ENCODE measurements around the gene DBNDD1. TPM values are rescaled to one million over a fixed set of nuclear protein-coding genes. Genes with fewer than 3 reads are reported as not detected.
"Not testable (repeated sequence)": the region's sequence is repeated elsewhere in the genome, so short reads cannot be mapped to it uniquely, and the experiment has no call there.

Gene DBNDD1, protein sequence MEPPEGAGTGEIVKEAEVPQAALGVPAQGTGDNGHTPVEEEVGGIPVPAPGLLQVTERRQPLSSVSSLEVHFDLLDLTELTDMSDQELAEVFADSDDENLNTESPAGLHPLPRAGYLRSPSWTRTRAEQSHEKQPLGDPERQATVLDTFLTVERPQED
- 42.0 TPM for polyA plus RNA-seq (2013, experiment 1 of 2)
- polyA plus RNA-seq (2013, experiment 2 of 2) = 45.3 TPM

DNA sequence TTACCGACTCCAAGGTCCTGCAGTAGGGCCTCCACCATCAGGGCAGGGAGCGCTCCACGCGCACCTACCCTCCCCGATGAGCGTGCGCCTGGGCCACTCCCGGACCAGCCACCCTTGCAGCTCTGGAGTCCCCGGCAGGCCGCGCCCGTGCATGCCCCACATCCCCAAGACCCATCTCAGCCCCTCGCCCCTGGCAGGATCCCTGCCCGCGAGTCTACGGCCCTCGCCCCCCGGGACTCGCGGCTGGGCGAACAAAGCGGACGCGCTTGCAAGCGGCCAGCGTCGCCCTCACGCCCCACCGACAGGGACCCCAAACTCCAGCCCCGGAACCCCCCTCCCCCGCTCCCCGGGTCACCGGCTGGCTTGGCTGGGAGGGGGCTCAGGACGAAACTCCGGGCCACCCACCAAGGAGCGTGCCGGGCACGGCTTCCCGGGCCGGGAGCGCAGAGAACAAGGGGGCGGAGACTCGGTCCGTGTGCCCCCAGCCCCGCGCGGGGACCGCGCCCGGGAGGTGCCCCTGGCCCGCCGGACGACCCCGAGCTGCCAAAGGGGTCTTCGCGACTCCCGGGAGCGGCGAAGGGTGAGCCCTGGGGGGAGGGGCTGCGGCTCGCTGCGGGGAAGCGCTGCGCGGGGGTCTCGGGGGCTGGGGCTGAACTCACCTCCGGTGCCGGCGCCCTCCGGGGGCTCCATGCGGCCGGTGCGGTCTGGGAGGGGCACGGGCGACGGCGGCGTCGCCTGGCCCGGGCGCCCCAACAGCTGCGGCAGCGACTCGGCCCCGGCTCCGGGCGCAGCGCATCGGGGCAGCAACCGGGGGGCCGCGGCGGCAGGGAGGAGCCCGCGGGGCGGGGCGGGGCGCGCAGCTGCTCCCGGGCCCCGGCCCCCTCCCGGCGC lies at the start of gene DBNDD1:
Gene DBNDD1, minus strand, starts transcription at position 805 of the 891 bp plus-strand sequence. Its CDS starts 115 bp downstream, at position 690.
- H3K9me3 ChIP-seq (ENCODE audit: insufficient read depth, low read depth, low read length) = no peaks in the 10 kb centered on the region
- H3K27me3 ChIP-seq (ENCODE audit: insufficient read depth, low read length) = no peaks in the 10 kb centered on the region
- peaks cover 12% of the 10 kb centered on the region for H3K36me3 ChIP-seq (ENCODE audit: insufficient read depth, low read length)
- peaks cover 33% of the 10 kb centered on the region for H3K4me1 ChIP-seq (ENCODE audit: insufficient read depth, low read length)
- peak within 1 kb of the TSS; percentile 88 for H3K9ac ChIP-seq (ENCODE audit: low read depth, low read length)
- H3K27ac ChIP-seq (ENCODE audit: low read depth, low read length) = peak within 1 kb of the TSS; percentile 90
- peak within 1 kb of the TSS; percentile 75 for H3K4me3 ChIP-seq (ENCODE audit: low read length)
- WGBS = 1% methylated on average over 103 of the region's 103 CpGs

DNA sequence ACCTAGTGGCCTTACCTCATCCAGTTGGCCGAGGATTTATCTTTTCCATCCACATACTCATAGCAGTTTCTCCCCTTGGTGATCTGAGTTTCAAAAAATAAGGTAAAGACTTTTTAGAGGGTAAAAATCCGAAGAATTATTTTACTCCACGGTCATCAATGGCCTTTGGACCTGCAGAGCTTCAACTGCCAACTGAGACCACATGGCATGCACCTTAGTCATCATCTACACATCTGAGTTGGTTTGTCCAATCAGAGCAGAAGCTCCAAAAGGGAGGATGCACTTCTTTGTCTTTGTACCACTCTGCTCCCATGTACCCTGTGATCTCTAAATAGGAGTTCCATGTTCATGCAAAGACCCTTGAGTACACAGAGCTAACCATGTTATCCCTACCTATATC lies 42.2 kb upstream of the DBNDD1 start:
- Histone ChIP-seq H3K9me3 (ENCODE audit: insufficient read depth, low read depth, low read length) (no peaks in the 10 kb centered on the region), H3K27me3 (ENCODE audit: insufficient read depth, low read length) (0 out of 2 replicates have a peak, but pooled peaks cover 2% of the 10 kb centered on the region), H3K9ac (ENCODE audit: low read depth, low read length) (no peak overlapping the region), H3K4me3 (ENCODE audit: low read length) (no peak overlapping the region), H3K36me3 (ENCODE audit: insufficient read depth, low read length) (no peaks in the 10 kb centered on the region), H3K27ac (ENCODE audit: low read depth, low read length) (no peak overlapping the region), H3K4me1 (ENCODE audit: insufficient read depth, low read length) (no peaks in the 10 kb centered on the region)
- WGBS = 96% methylated on average over 2 of the region's 3 CpGs

DNA sequence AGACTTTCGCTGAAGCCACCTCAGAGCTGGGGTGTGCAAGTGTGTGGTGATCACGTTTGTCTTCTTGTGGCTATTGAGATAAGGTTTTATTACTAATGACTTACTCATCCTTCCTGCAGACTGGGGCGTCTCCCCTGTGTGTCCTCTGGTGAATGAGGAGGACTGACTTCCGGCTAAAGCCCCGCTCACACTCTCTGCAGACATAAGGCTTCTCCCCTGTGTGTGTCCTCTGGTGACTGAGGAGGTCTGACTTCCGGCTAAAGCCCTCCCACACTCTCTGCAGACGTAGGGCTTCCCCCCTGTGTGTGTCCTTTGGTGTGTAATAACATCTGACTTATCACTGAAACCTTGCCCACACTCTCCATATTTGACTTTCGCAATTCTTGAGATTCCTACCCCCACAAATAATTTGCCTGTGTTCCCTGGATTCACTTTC lies 38.5 kb upstream of the DBNDD1 start:
- H3K4me3 ChIP-seq (ENCODE audit: low read length) = no peak overlapping the region
- H3K9ac ChIP-seq (ENCODE audit: low read depth, low read length) = no peak overlapping the region
- no peaks in the 10 kb centered on the region for H3K27me3 ChIP-seq (ENCODE audit: insufficient read depth, low read length)
- H3K4me1 ChIP-seq (ENCODE audit: insufficient read depth, low read length) = no peaks in the 10 kb centered on the region
- H3K27ac ChIP-seq (ENCODE audit: low read depth, low read length) = no peak overlapping the region
- H3K36me3 ChIP-seq (ENCODE audit: insufficient read depth, low read length) = no peaks in the 10 kb centered on the region
- 66% methylated on average over 6 of the region's 8 CpGs for WGBS
- peaks cover 21% of the 10 kb centered on the region; the same call in 1 of the 2 replicates for H3K9me3 ChIP-seq (ENCODE audit: insufficient read depth, low read depth, low read length)

DNA sequence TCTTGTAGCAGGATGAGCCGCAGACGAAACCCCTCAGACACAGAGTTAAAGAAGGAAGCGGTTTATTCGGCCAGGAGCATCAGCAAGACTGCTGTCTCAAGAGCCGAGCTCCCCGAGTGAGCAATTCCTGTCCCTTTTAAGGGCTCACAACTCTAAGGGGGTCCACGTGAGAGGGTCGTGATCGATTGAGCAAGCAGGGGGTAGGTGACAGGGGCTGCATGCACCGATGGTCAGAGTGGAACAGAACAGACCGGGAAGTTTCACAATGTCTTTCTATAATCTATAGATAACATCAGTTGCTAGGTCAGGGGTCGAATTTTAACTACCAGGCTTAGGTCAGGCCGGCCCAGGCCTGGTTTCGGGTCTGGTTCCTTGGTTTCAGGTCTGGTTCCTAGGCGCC lies 37.3 kb upstream of the DBNDD1 start:
- WGBS = 87% methylated on average over 15 of the region's 15 CpGs
- H3K36me3 ChIP-seq (ENCODE audit: insufficient read depth, low read length); H3K27ac ChIP-seq (ENCODE audit: low read depth, low read length); H3K9ac ChIP-seq (ENCODE audit: low read depth, low read length); H3K4me3 ChIP-seq (ENCODE audit: low read length); H3K4me1 ChIP-seq (ENCODE audit: insufficient read depth, low read length); H3K27me3 ChIP-seq (ENCODE audit: insufficient read depth, low read length): not testable (repeated sequence)
- H3K9me3 ChIP-seq (ENCODE audit: insufficient read depth, low read depth, low read length) = peaks cover 21% of the 10 kb centered on the region

DNA sequence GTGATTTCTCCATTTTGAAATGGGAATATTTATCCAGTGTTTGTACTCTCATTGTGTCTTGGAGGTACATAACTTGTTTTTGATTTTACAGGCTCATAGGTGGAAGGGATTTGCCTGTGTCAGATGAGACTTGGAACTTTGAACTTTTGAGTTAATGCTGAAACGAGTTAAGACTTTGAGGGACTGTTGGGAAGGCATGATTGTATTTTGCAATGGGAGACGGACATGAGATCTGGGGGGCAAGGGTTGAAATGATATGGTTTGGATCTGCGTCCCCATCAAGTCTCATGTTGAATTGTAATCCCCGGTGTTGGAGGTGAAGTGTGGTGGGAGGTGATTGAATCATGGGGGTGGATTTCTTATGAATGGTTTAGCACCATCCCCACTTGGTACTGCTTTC lies 36.1 kb upstream of the DBNDD1 start:
- Histone ChIP-seq H3K27me3 (ENCODE audit: insufficient read depth, low read length) (no peaks in the 10 kb centered on the region), H3K27ac (ENCODE audit: low read depth, low read length) (no peak overlapping the region), H3K9ac (ENCODE audit: low read depth, low read length) (no peak overlapping the region), H3K9me3 (ENCODE audit: insufficient read depth, low read depth, low read length) (peaks cover 21% of the 10 kb centered on the region), H3K36me3 (ENCODE audit: insufficient read depth, low read length) (no peaks in the 10 kb centered on the region), H3K4me1 (ENCODE audit: insufficient read depth, low read length) (no peaks in the 10 kb centered on the region), H3K4me3 (ENCODE audit: low read length) (no peak overlapping the region)
- 82% methylated on average over 4 of the region's 4 CpGs for WGBS

DNA sequence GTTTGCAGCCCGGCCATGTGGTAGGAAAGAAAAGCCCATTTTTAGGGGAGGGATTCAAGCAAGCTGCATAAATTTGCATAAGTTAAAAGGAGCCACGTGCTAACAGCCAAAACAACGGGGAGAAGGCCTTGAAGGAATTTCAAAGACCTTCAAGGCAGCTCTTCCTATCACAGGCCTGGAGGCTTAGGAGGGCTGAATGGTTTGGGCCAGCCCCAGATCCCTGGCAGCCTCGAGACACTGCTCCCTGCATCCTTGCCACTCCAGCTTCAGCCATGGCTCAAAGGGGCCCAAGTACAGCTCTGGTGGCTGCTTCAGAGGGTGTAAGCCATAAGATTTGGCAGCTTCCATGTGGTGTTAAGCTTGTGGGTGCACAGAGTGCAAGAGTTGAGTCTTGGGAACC lies 35.3 kb upstream of the DBNDD1 start:
- no peaks in the 10 kb centered on the region for H3K36me3 ChIP-seq (ENCODE audit: insufficient read depth, low read length)
- 59% methylated on average over 4 of the region's 4 CpGs for WGBS
- H3K27ac ChIP-seq (ENCODE audit: low read depth, low read length) = no peak overlapping the region
- peaks cover 21% of the 10 kb centered on the region for H3K9me3 ChIP-seq (ENCODE audit: insufficient read depth, low read depth, low read length)
- H3K4me1 ChIP-seq (ENCODE audit: insufficient read depth, low read length) = no peaks in the 10 kb centered on the region
- no peak overlapping the region for H3K9ac ChIP-seq (ENCODE audit: low read depth, low read length)
- no peaks in the 10 kb centered on the region for H3K27me3 ChIP-seq (ENCODE audit: insufficient read depth, low read length)
- no peak overlapping the region for H3K4me3 ChIP-seq (ENCODE audit: low read length)

DNA sequence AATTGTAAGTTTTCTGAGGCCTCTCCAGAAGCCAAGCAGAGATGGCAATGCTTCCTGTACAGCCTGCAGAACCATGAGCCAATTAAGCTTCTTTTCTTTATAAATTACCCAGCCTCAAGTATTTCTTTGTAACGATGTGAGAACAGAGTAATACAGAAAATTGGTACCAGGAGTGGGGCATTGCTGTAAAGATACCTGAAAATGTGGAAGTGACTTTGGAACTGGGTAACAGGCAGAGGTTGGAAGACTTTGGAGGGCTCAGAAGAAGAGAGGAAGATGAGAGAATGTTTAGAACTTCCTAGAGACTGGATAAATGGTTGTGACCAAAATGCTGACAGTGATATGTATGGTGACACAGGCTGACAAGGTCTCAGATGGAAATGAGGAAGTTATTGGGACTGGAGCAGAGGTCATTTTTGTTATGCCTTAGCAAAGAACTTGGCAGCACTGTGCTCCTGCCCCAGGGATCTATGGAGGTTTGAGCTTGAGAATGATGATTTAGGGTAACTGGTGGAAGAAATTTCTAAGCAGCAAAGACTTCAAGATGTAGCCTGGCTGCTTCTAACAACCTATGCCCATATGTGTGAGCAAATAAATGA lies 34.7 kb upstream of the DBNDD1 start:
- H3K4me3 ChIP-seq (ENCODE audit: low read length) = no peak overlapping the region
- no peaks in the 10 kb centered on the region for H3K27me3 ChIP-seq (ENCODE audit: insufficient read depth, low read length)
- no peaks in the 10 kb centered on the region for H3K4me1 ChIP-seq (ENCODE audit: insufficient read depth, low read length)
- no peak overlapping the region for H3K27ac ChIP-seq (ENCODE audit: low read depth, low read length)
- peaks cover 21% of the 10 kb centered on the region for H3K9me3 ChIP-seq (ENCODE audit: insufficient read depth, low read depth, low read length)
- WGBS = 68% methylated on average over 1 of the region's 1 CpG
- no peak overlapping the region for H3K9ac ChIP-seq (ENCODE audit: low read depth, low read length)
- H3K36me3 ChIP-seq (ENCODE audit: insufficient read depth, low read length) = no peaks in the 10 kb centered on the region

DNA sequence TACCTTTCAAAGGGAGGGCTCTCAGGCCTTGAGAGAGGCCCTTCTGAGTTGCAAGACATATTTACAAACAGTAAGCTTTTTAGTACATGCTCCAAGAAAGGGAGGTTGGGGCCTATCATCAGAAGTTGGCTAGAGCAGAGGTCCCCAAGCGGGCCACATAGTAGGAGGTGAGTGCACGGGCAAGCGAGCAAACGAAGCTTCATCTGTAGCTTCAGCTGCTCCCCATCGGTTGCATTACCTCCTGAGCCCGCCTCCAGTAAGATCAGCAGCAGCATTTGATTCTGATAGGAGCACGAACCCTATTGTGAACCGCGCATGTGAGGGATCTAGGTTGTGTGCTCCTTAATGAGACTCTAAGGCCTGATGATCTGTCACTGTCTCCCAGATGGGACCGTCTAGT lies 31.7 kb upstream of the DBNDD1 start:
- no peak overlapping the region for H3K4me3 ChIP-seq (ENCODE audit: low read length)
- H3K36me3 ChIP-seq (ENCODE audit: insufficient read depth, low read length) = no peaks in the 10 kb centered on the region
- no peaks in the 10 kb centered on the region for H3K27me3 ChIP-seq (ENCODE audit: insufficient read depth, low read length)
- H3K27ac ChIP-seq (ENCODE audit: low read depth, low read length) = no peak overlapping the region
- H3K4me1 ChIP-seq (ENCODE audit: insufficient read depth, low read length) = no peaks in the 10 kb centered on the region
- 85% methylated on average over 10 of the region's 10 CpGs for WGBS
- peaks cover 21% of the 10 kb centered on the region for H3K9me3 ChIP-seq (ENCODE audit: insufficient read depth, low read depth, low read length)
- no peak overlapping the region for H3K9ac ChIP-seq (ENCODE audit: low read depth, low read length)

DNA sequence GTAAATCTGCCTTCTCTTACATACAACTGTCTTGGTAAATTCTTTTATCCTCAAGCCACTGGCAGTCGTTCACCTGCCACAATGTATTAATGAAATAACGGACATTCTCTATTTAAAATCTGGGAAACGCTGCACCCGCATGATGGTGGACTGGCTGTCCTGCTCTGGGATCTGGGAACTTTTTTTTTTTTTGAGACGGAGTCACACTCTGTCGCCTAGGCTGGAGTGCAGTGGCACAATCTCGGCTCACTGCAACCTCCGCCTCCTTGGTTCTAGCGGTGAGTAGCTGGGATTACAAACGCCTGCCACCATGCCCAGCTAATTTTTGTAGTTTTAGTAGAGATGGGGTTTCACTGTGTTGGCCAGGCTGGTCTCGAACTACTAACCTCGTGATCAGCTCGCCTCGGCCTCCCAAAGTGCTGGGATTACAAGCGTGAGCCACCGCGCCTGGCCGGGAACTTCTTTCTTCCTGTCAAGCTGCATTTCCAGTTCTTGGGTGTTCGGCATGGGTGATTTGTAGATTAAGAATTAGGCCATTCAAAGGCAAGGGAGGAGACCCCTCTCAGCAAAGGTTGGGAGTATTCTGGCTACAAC lies 29.6 kb upstream of the DBNDD1 start:
- no peak overlapping the region for H3K4me3 ChIP-seq (ENCODE audit: low read length)
- peaks cover 4% of the 10 kb centered on the region for H3K9me3 ChIP-seq (ENCODE audit: insufficient read depth, low read depth, low read length)
- H3K4me1 ChIP-seq (ENCODE audit: insufficient read depth, low read length) = no peaks in the 10 kb centered on the region
- H3K27ac ChIP-seq (ENCODE audit: low read depth, low read length) = no peak overlapping the region
- 91% methylated on average over 19 of the region's 19 CpGs for WGBS
- 0 out of 2 replicates have a peak, but pooled peaks cover 3% of the 10 kb centered on the region for H3K36me3 ChIP-seq (ENCODE audit: insufficient read depth, low read length)
- no peaks in the 10 kb centered on the region for H3K27me3 ChIP-seq (ENCODE audit: insufficient read depth, low read length)
- no peak overlapping the region for H3K9ac ChIP-seq (ENCODE audit: low read depth, low read length)

DNA sequence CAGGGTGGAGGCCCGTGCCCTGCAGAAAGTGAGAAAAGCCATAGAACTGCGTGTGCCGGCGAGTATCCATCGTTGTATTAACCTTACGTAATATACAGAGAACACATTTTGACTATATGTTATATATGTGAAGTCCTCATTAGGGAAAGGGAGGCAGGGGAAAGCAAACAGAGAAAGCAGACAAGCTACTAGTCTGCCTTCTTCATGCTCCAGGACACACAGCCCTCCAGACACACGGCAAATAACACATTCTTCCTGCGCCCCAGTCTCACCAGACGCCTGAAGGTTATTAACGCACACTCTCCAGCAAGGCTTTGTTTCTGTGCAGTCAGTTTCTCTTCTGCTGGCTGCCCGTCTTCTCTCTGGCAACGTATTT lies 29.1 kb upstream of the DBNDD1 start:
- Histone ChIP-seq H3K4me1 (ENCODE audit: insufficient read depth, low read length) (no peaks in the 10 kb centered on the region), H3K9me3 (ENCODE audit: insufficient read depth, low read depth, low read length) (peaks cover 3% of the 10 kb centered on the region), H3K9ac (ENCODE audit: low read depth, low read length) (no peak overlapping the region), H3K36me3 (ENCODE audit: insufficient read depth, low read length) (peaks cover 8% of the 10 kb centered on the region; the same call in 1 of the 2 replicates), H3K27ac (ENCODE audit: low read depth, low read length) (no peak overlapping the region), H3K4me3 (ENCODE audit: low read length) (no peak overlapping the region; the same call in 1 of the 2 replicates), H3K27me3 (ENCODE audit: insufficient read depth, low read length) (no peaks in the 10 kb centered on the region)
- WGBS = 93% methylated on average over 11 of the region's 12 CpGs

Measured in HUES64 (cell line).